Esophagus muscularis mucosa (tissue), 4 donors: Measurements from ENCODE around the gene COL4A1. TPM values are rescaled to one million over a fixed set of nuclear protein-coding genes. Genes with fewer than 3 reads are reported as not detected.

Experiments used
- DNase-seq: peaks from one replicate; pipeline ENCODE4 v3.0.0-alpha.2; 2017; ENCODE audit errors: extremely low spot score
- H3K27ac ChIP-seq, 4 donors: fragments of 200-600 bp; sonication (generic); replicated peaks in 1 of 4; 1 replicate in 3 of 4; 2 replicates in 1 of 4; pipeline ENCODE4 v1.5.1; 2016 to 2019; ENCODE audit warnings: mild to moderate bottlenecking in 1 of 4
- H3K27me3 ChIP-seq, 4 donors: fragments of 200-600 bp; sonication (generic); one replicate each; pipeline versions ENCODE4 v1.5.1 to v1.6.0; 2016 to 2019
- H3K36me3 ChIP-seq, 4 donors: fragments of 200-600 bp; sonication (generic); one replicate each; pipeline ENCODE4 v1.5.1; 2016 to 2019
- H3K4me1 ChIP-seq, 4 donors: fragments of 200-600 bp; sonication (generic); one replicate each; pipeline ENCODE4 v1.5.1; 2016 to 2019
- H3K4me3 ChIP-seq, 4 donors: fragments of 200-600 bp; sonication (generic); 1 replicate in 2 of 4; 2 replicates in 2 of 4; pipeline ENCODE4 v1.5.1; 2016 to 2019; ENCODE audit warnings: mild to moderate bottlenecking in 4 of 4, moderate library complexity in 1 of 4
- H3K9me3 ChIP-seq, 4 donors: fragments of 200-600 bp; sonication (generic); 1 replicate in 3 of 4; 2 replicates in 1 of 4; pipeline ENCODE4 v1.5.1; 2016 to 2019
- EP300 ChIP-seq: sonication (generic); formaldehyde crosslinking; IDR thresholded peaks from one replicate; pipeline ENCODE4 v1.6.1; 2017; ENCODE audit warnings: antibody characterized with exemption
- POLR2A ChIP-seq: fragments of 450-650 bp; IDR thresholded peaks from one replicate; pipeline ENCODE4 v1.6.1; 2017; ENCODE audit warnings: antibody characterized with exemption, moderate library complexity, mild to moderate bottlenecking, low read depth
- POLR2AphosphoS5 ChIP-seq, 2 donors: sonication (generic); formaldehyde crosslinking; IDR thresholded peaks; one replicate each; pipeline ENCODE4 v1.6.1; 2017; ENCODE audit warnings: antibody characterized with exemption in 2 of 2
- WGBS: methylation state at CpG from one replicate; pipeline ENCODE4 v1.1.5; 2018; 5-methylcytosine and 5-hydroxymethylcytosine counted together
- intact Hi-C: fragments of 100-400 bp; cut with DNase I; formaldehyde crosslinking; loops from one replicate; pipeline ENCODE4 v1.15.1; 2023
- total RNA-seq, 4 donors: library from RNA; depleted of rRNA; stranded (reverse); fragments of >200 nt; gene quantifications; one replicate each; pipeline versions ENCODE4 v1.1.0 to v1.2.1, GENCODE V29; 2016
- TF ChIP-seq, protein P1 (sequence below), 3 experiments: fragments of 200-600 bp in 2 of 3; fragments of 450-650 bp in 1 of 3; sonication (generic) in 2 of 3; IDR thresholded peaks; one replicate each; pipeline ENCODE4 v1.5.1; 2017 to 2019; ENCODE audit warnings: antibody characterized with exemption in 3 of 3, mild to moderate bottlenecking in 2 of 3, moderate library complexity in 1 of 3

COL4A1 gene
- total RNA-seq, 4 donors from 2014 or later: 328 to 578 (median 405) TPM

DNA sequence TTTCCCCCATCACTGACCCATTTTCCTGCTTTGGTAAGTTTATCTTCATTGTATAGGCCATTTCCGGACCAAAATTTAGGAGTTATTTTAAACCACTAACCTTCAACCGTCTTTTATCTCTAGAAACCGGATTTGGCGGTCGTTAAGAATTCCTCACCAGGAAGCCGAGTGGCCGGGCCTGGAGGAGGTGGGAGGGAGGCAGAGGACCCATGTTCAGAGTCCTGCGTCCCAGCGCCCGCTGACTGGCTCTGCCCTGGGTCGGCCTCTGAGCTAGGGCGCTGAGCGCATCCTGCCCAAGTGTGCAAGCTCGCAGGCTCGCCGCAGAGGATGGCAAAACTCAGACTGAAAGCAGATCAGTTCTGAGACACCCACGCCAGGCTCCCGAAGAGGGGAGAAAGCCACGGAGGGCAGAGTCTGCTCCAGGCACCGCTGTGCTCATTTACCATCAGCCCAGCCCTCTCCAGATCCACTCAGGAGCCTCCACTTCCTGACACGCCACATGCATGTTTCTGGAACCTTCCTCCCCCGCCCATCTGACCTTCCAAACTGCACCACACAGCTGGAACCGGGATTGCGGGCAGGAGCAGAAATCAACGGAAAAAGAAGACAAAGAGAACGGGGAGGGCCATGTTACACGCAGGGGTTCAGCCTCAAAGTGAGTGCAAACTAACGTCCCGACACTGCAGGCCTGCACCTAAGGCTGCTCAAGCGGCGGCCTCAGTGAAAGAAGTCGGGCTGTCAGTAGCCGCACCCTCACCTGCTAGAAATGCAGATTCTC is 8.3 kb downstream of the COL4A1 start:
- intact Hi-C loops: no loop called here
- Histone ChIP-seq H3K27me3 (no peaks in the 10 kb centered on the region), H3K4me3 (peak overlapping the region; percentile 14 to 30 (median 22)), H3K4me1 (peaks cover 87 to 100% (median 99%) of the 10 kb centered on the region in 4 donors), H3K36me3 (peaks cover 0 to 8% (median 0%) of the 10 kb centered on the region in 4 donors), H3K9me3 (no peaks in the 10 kb centered on the region), H3K27ac (peak overlapping the region; percentile 99)
- no peak for DNase-seq
- TF ChIP-seq EP300: no peak
- TF ChIP-seq POLR2AphosphoS5 (IDR thresholded peaks at IDR 0.05): peak in 1 of 2 donors; percentile 37
- 42% methylated on average over 33 of the region's 33 CpGs for WGBS

DNA sequence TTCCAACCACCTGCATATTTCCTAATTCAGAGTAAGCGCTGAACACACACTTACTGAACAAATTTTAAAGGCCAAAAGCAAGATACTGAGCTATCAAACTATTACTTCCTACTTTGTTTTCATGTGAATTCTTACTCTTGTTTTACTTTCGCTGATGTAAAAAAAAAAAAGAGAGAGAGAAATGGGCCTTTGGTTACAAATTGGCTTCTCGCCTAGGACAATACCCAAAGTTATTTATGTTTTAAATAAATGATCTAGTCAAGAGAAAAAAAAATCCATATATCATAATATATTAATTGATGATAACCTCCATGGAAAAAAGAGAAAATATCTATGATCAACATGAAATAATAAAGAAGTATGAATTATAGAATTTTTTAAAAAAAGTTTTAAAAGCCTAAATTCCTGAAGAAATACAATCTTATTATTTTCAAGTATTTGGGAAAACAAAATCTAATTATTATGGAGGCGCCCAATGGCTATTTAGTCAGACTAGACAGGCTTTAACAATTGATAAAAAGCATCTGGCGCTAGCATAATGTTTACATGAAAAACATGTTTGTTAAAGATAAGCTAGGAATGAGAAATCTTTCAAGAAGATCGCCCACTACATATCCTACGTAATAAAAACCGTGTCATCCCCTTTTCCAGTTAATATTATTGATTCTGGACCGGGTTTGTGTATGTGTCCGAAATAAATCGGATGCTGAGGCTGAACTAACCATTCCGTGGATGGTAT is 9.0 kb downstream of the COL4A1 start:
- peaks cover 0 to 8% (median 0%) of the 10 kb centered on the region in 4 donors for H3K36me3 ChIP-seq
- TF ChIP-seq, protein P1, sequence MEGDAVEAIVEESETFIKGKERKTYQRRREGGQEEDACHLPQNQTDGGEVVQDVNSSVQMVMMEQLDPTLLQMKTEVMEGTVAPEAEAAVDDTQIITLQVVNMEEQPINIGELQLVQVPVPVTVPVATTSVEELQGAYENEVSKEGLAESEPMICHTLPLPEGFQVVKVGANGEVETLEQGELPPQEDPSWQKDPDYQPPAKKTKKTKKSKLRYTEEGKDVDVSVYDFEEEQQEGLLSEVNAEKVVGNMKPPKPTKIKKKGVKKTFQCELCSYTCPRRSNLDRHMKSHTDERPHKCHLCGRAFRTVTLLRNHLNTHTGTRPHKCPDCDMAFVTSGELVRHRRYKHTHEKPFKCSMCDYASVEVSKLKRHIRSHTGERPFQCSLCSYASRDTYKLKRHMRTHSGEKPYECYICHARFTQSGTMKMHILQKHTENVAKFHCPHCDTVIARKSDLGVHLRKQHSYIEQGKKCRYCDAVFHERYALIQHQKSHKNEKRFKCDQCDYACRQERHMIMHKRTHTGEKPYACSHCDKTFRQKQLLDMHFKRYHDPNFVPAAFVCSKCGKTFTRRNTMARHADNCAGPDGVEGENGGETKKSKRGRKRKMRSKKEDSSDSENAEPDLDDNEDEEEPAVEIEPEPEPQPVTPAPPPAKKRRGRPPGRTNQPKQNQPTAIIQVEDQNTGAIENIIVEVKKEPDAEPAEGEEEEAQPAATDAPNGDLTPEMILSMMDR (IDR thresholded peaks at IDR 0.05): no peak
- no peak for TF ChIP-seq EP300
- no peak for TF ChIP-seq POLR2AphosphoS5 (IDR thresholded peaks at IDR 0.05)
- TF ChIP-seq POLR2A: no peak
- 60% methylated on average over 12 of the region's 12 CpGs for WGBS
- H3K4me1 ChIP-seq: peaks cover 87 to 100% (median 99%) of the 10 kb centered on the region in 4 donors
- DNase-seq: no peak
- H3K9me3 ChIP-seq: no peaks in the 10 kb centered on the region
- H3K4me3 ChIP-seq: peak overlapping the region; percentile 14 to 30 (median 22)
- intact Hi-C loops: no loop called here
- peak overlapping the region; percentile 99 for H3K27ac ChIP-seq
- H3K27me3 ChIP-seq: no peaks in the 10 kb centered on the region

DNA sequence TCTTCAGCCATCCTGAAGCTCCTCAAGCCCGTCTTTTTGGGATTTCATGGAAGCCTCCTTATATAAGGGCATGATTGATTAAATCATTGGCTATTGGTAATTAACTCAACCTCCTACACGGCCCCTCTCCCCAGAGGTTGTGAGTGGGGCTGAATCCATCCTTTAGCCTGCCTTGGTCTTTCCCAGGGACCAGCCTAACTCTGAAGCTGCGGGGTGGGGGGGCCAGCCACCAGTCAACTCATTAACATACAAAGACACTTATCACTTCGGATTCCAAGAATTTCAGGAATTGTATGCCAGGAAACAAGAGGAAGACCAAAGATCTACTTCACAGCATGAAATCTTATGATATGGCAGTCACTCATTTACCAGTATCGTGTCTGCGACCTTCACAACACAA is 9.9 kb downstream of the COL4A1 start:
- Histone ChIP-seq H3K27ac (peak overlapping the region; percentile 57 to 99 (median 99)), H3K9me3 (no peaks in the 10 kb centered on the region), H3K27me3 (no peaks in the 10 kb centered on the region), H3K4me3 (no peak overlapping the region), H3K36me3 (peaks cover 0 to 8% (median 0%) of the 10 kb centered on the region in 4 donors), H3K4me1 (peaks cover 84 to 99% (median 98%) of the 10 kb centered on the region in 4 donors)
- no peak for DNase-seq
- intact Hi-C loops: no loop called here
- 73% methylated on average over 6 of the region's 6 CpGs for whole genome bisulfite sequencing
- TF ChIP-seq POLR2AphosphoS5 (IDR thresholded peaks at IDR 0.05) (no peak), POLR2A (no peak), EP300 (no peak)
- TF ChIP-seq, protein P1 (IDR thresholded peaks at IDR 0.05): no peak

DNA sequence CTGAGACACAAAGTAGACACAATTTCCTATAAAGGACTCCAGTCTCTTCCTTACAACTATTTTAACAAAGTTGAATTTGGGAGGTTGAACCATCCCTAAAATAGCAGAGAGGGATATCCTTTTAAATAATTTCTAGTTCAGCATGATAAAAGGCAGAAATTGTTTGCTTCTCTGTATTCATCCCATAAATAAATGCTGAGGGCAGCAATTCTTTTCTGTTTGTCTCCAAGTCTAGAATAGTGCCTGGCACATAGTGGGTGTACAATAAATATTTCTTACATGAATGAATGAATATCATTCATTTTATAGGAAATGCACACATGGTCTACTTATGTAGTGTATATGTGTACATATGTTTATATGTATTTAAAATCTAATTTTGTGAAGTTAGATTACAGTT is 12.3 kb downstream of the COL4A1 start:
- intact Hi-C loops: no loop called here
- H3K4me1 ChIP-seq: peaks cover 60 to 98% (median 91%) of the 10 kb centered on the region in 4 donors

More for the DNA sequence above, 12.3 kb downstream of the COL4A1 start:
- DNase-seq: no peak
- Histone ChIP-seq H3K27me3 (no peaks in the 10 kb centered on the region), H3K36me3 (peaks cover 0 to 8% (median 0%) of the 10 kb centered on the region in 4 donors), H3K27ac (peak overlapping the region; percentile 59 to 99 (median 68)), H3K9me3 (no peaks in the 10 kb centered on the region), H3K4me3 (no peak overlapping the region)
- TF ChIP-seq POLR2A: no peak
- TF ChIP-seq POLR2AphosphoS5 (IDR thresholded peaks at IDR 0.05): no peak
- TF ChIP-seq EP300: no peak
- TF ChIP-seq, protein P1 (IDR thresholded peaks at IDR 0.05): no peak
